Measurements from ENCODE around the gene CPNE1. TPM values are rescaled to one million over a fixed set of nuclear protein-coding genes. Genes with fewer than 3 reads are reported as not detected.

The CPNE1 gene
- total RNA-seq, 6 donors from 2014 or later: 48.8 to 210 (median 177) TPM

DNA sequence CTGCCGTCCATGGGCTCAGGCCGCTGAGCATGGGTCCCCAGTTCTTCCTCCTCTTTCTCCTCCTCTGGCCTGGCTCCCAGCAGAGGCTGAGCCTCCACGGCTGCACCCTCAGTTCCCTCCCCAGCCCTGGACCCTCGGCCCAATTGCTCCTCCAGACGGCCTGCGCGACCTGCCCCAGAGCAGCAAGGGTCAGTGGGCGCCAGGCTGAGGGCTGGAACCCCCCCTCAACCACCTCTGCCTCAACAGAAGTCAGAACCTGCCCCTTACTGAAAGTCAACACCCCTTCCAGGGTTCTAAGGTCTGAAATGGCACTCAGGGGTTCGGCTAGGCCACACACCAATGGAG, 65.0 kb downstream of the CPNE1 start:
- no peak for ATAC-seq (ENCODE audit: low FRiP score in 2 of 2)
- WGBS, 2 donors: 92 to 94% methylated on average over 3 to 9 of the region's 9 CpGs

DNA sequence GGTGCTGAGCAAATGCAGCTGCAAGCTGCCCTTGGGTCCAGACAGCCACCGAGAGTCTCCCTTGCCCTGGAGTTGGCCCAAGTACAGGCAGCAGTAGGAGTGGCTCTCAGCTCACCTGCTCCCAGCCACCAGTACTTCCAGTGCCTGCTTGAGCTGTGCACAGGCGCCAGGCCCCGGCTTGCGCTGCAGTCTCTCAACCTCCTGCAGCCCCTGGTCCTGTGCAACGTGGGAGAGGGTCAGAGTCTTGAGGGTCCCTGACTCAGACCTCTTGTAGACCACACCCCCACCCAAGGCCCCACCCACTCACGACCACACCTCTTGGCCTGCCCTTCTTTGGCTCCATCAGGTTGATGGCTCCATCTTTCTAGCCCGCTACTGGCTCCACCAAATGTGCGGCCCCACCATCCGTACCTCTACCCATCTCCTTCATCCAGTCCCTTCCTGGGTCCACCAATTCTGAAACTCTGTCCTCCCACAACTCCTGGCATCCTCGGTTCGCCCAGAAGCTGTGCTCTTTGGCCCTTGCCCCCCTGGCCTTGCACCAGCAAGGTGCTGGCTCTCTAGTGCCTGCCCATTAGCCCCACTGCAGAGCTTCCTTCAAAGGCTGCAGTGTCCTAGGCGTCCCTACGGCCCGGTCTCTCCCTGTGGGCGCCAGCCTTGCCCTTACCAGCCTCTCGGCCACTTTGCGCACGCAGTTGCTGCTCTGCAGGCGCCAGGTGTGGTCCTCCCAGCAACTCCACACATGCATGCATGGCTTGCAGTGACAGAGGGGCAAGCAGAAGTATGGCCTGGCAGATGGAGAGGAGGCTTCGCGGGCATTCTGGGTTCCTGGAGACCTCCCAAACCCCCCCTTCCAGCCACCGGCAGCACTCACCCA, 65.6 kb downstream of the CPNE1 start:
- Histone ChIP-seq H3K9me3 (no peaks in the 10 kb centered on the region), H3K36me3 (no peaks in the 10 kb centered on the region), H3K27ac (no peak overlapping the region), H3K4me1 (peaks cover 13 to 21% (median 20%) of the 10 kb centered on the region in 4 donors), H3K4me3 (no peak overlapping the region), H3K27me3 (peaks cover 0 to 10% (median 3%) of the 10 kb centered on the region in 4 donors)
- ATAC-seq (ENCODE audit: low FRiP score in 2 of 2): peak in 1 of 2 donors; percentile 30
- no peak for TF ChIP-seq EP300 (IDR thresholded peaks at IDR 0.05)
- TF ChIP-seq, protein P1, sequence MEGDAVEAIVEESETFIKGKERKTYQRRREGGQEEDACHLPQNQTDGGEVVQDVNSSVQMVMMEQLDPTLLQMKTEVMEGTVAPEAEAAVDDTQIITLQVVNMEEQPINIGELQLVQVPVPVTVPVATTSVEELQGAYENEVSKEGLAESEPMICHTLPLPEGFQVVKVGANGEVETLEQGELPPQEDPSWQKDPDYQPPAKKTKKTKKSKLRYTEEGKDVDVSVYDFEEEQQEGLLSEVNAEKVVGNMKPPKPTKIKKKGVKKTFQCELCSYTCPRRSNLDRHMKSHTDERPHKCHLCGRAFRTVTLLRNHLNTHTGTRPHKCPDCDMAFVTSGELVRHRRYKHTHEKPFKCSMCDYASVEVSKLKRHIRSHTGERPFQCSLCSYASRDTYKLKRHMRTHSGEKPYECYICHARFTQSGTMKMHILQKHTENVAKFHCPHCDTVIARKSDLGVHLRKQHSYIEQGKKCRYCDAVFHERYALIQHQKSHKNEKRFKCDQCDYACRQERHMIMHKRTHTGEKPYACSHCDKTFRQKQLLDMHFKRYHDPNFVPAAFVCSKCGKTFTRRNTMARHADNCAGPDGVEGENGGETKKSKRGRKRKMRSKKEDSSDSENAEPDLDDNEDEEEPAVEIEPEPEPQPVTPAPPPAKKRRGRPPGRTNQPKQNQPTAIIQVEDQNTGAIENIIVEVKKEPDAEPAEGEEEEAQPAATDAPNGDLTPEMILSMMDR (IDR thresholded peaks at IDR 0.05): no peak
- no peak for TF ChIP-seq POLR2AphosphoS5 (IDR thresholded peaks at IDR 0.05)
- no peak for TF ChIP-seq POLR2A (IDR thresholded peaks at IDR 0.05)
- DNase-seq: peak; percentile 52 to 63
- WGBS, 2 donors: 70 to 84% methylated on average over 15 to 22 of the region's 22 CpGs

More for the DNA sequence above, 65.0 kb downstream of the CPNE1 start:
- Histone ChIP-seq H3K4me1 (peaks cover 13 to 21% (median 20%) of the 10 kb centered on the region in 4 donors), H3K4me3 (no peak overlapping the region), H3K9me3 (no peaks in the 10 kb centered on the region), H3K27ac (no peak overlapping the region), H3K27me3 (peaks cover 0 to 10% (median 3%) of the 10 kb centered on the region in 4 donors), H3K36me3 (no peaks in the 10 kb centered on the region)
- no peak for TF ChIP-seq EP300 (IDR thresholded peaks at IDR 0.05)
- TF ChIP-seq POLR2AphosphoS5 (IDR thresholded peaks at IDR 0.05): no peak
- DNase-seq: peak in 1 of 2 donors; percentile 53

DNA sequence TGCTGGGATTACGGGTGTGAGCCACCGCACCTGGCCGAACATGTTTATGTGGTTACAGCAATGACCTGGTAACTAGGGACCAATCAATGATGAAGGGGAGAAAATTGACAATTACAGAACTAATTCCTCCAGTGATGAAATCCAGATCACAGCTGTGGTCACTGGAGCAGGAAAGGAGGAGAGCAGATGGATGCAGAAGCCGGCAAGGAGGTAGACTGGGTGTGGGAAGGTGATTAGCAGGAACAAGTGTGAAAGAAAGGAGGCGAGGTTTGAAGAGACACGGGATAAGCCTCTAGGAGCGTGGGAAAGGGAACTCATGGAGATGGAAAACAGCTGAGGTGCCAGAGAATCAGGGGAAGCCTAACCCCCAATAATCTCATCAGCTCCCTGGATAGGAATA, 66.2 kb downstream of the CPNE1 start:
- Histone ChIP-seq H3K36me3 (no peaks in the 10 kb centered on the region), H3K27ac (no peak overlapping the region), H3K4me1 (peaks cover 13 to 21% (median 20%) of the 10 kb centered on the region in 4 donors), H3K27me3 (peaks cover 0 to 10% (median 3%) of the 10 kb centered on the region in 4 donors), H3K9me3 (no peaks in the 10 kb centered on the region), H3K4me3 (no peak overlapping the region)
- TF ChIP-seq EP300 (IDR thresholded peaks at IDR 0.05) (no peak), POLR2A (IDR thresholded peaks at IDR 0.05) (no peak), POLR2AphosphoS5 (IDR thresholded peaks at IDR 0.05) (no peak)
- TF ChIP-seq, protein P1 (IDR thresholded peaks at IDR 0.05): no peak
- ATAC-seq (ENCODE audit: low FRiP score in 2 of 2) (no peak), DNase-seq (no peak)
- 76 to 77% methylated on average over 7 of the region's 7 CpGs for WGBS, 2 donors

DNA sequence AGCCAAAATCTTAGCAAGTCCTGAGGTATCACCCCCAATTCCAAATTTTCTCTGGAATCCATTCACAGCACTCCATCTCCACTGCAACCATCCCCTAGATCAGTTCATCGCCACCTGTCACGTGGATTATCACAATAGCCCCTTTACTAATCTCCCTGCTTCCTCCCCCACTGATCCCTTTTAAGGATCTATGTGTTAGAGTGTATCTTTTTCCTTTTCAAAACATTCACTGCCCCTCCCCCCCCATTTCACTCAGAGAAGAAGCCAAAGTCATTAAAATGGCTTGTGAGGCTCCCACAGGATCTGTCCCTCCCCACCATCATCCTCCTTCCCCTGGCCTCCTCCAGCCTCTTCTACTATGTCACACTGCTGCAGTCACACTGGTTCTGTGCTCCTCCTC, 67.5 kb downstream of the CPNE1 start:
- Histone ChIP-seq H3K36me3 (no peaks in the 10 kb centered on the region), H3K9me3 (no peaks in the 10 kb centered on the region), H3K4me3 (no peak overlapping the region), H3K4me1 (peaks cover 12 to 19% (median 19%) of the 10 kb centered on the region in 4 donors), H3K27me3 (peaks cover 0 to 10% (median 3%) of the 10 kb centered on the region in 4 donors), H3K27ac (no peak overlapping the region)
- WGBS, 2 donors: 85 to 93% methylated on average over 2 of the region's 2 CpGs
- ATAC-seq (ENCODE audit: low FRiP score in 2 of 2) (no peak), DNase-seq (no peak)
- TF ChIP-seq, protein P1 (IDR thresholded peaks at IDR 0.05): no peak

DNA sequence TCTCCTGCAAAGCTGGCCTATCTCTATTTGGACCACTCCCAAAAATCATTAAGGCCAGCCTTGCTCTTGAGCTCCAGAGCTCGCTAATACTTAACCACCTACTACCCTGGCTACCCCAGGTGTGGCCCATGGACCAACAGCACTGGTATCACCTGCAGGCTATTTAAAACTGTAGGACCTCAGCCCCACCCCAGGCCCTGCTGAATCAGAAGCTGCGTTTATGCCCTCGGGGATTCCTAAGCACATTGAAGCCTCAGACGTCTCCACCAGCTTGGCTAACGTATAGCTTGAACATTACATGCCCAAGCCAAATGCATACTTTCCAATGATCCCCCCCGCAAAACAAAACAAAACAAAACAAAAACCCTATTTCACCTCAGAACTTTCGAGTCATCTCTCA, 68.8 kb downstream of the CPNE1 start:
- Histone ChIP-seq H3K27ac (no peak overlapping the region), H3K9me3 (no peaks in the 10 kb centered on the region), H3K4me3 (no peak overlapping the region), H3K36me3 (no peaks in the 10 kb centered on the region), H3K4me1 (peaks cover 6 to 7% (median 6%) of the 10 kb centered on the region in 4 donors), H3K27me3 (peaks cover 0 to 5% (median 0%) of the 10 kb centered on the region in 4 donors)
- TF ChIP-seq POLR2AphosphoS5 (IDR thresholded peaks at IDR 0.05) (no peak), POLR2A (IDR thresholded peaks at IDR 0.05) (no peak), EP300 (IDR thresholded peaks at IDR 0.05) (no peak)
- TF ChIP-seq, protein P1 (IDR thresholded peaks at IDR 0.05): no peak
- ATAC-seq (ENCODE audit: low FRiP score in 2 of 2) (no peak), DNase-seq (no peak)
- 82 to 87% methylated on average over 7 of the region's 7 CpGs for WGBS, 2 donors

Measured in upper lobe of left lung (tissue), 6 donors.